GM18867 (cell line): Measurements from ENCODE around the gene GPR32.
"Not testable (repeated sequence)": the region's sequence is repeated elsewhere in the genome, so short reads cannot be mapped to it uniquely, and the experiment has no call there.

Experiments
- ATAC-seq: cut with Tn5 transposase; IDR thresholded peaks from one replicate; pipeline ENCODE4 v1.9.1; 2021; ENCODE audit warnings: mild to moderate bottlenecking, moderate library complexity; ENCODE audit not compliant: unreplicated experiment

Gene GPR32

DNA sequence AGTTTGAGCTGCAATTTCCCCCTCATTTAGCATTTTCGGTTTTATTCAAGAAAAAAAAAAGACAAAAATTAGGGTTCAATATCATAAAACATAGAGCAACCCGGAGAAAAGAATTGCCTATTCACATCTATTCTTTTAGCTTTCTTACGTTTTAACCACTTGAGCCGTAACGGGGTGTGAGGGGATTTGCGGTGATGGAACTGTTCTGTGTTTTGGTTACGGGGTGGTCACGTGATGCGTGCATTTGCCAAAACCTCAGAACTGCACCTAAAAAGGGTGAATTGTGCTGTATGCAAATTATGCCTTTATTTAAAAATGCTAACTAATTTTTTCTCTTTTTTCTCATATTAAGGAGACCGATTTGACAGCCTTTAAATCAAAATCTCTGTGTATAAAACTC, 25.0 kb upstream of the GPR32 start:
- no peak for ATAC-seq

DNA sequence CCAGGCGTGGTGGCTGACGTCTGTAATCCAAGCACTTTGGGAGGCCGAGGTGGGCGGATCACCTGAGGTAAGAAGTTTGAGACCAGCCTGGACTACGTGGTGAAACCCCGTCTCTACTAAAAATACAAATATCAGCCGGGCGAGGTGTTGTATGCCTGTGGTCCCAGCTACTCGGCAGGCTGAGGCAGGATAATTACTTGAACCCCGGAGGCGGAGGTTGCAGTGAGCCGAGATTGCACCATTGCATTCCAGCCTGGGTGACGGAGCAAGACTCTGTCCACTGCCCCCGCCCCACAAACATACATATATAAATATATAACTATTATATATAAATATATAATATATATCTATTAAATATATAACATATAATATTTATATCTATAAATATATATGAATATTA, 23.1 kb upstream of the GPR32 start:
- ATAC-seq, result not testable (repeated sequence)

DNA sequence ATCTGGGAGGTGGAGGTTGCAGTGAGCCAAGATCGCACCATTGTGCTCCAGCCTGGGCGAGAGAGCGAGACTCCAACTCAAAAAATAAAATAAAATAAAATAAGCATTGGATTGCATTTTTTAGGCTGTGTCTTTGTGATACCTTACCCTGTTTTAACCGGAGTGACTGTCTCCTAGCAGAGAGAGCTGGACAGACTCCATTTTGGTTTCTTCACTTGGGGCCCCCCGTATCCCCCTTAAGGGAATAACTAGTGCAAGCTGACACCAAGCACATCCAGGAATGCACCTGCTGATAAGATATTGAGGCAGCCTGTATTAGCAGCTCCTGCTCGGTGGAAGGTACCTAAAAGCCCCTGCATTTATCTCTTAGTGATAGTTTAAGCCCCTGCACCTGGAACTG, 20.8 kb upstream of the GPR32 start:
- ATAC-seq, result no peak

DNA sequence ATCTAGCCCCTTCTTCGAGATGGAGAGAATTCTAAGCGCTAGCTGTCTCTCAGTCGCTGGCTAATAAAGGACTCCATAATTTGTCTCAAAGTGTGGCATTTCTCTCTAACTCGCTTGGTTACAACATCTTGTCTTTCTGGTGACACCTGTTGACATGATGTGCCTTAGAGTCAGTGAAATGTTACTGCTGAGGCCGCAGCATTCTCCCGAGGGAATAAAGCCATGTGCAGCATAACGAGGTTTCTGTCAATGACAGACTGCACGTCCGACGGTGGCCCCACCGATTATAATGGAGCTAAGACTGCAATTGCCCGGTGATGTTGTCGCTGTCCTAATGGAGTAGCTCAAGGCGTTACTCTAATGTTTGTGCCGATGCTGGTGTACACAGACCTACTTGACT, 20.3 kb upstream of the GPR32 start:
- ATAC-seq, result no peak

DNA sequence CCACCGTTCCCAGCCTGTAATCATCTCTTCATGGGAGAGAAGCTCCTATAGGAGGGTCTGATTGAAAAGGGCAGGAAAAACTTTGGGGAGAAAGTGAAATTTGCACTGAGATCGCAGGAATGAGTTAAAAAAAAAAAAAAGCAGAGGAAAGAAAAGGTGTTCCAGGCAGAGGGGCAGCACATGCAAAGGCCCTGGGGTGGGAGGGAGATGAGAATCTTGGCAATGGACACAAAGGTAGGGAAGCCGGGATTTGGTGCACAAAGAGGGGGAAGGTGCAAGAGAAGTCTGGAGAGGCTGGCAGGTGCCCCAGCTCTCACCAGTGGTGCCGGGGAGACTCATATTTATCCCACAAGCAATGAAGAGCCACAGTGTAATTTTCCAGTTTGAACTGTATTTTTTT, 16.4 kb upstream of the GPR32 start:
- no peak for ATAC-seq

DNA sequence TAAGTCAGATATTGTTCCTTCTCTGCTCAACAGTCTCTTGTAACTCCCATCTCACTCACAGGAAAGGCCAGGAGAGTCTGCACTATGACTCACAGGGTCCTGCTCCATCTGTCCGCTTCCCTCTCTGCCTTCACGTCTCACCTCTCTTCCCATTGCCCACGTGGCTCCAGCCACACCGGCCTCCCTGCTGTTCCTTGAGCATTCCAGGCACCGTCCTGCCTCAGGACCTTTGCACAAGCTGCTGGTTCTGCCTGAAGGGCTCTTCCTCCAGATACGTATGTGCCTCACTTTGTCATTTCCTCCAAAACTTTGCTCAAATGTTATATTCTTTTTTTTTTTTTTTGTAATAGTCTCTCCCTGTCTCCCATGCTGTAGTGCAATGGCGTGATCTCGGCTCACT, 14.0 kb upstream of the GPR32 start:
- ATAC-seq, result not testable (repeated sequence)

DNA sequence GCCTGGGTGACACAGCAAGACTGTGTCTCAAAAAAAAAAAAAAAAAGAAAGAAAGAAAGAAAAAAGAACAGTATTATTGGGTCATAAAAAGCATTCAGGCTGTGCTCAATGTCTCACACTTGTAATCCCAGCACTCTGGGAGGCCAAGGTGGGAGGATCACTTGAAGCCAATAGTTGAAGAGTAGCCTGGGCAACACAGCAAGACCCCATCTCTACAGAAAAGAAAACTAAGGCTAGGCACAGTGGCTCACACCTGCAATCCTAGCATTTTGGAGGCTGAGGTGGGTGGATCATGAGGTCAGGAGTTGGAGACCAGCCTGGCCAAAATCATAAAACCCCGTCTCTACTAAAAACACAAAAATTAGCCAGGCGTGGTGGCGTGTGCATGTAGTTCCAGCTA, 12.6 kb upstream of the GPR32 start:
- ATAC-seq, result not testable (repeated sequence)

DNA sequence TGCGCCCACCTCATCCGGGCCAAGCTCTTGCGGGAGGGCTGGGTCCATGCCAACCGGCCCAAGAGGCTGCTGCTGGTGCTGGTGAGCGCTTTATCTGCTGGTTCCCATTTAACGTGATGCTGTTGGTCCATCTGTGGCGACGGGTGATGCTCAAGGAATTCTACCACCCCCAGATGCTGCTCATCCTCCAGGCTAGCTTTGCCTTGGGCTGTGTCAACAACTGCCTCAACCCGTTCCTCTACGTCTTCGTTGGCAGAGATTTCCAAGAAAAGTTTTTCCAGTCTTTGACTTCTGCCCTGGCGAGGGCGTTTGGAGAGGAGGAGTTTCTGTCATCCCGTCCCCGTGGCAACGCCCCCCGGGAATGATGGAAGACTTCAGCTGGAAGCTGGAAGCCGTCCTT, 11.2 kb upstream of the GPR32 start:
- ATAC-seq, result not testable (repeated sequence)

DNA sequence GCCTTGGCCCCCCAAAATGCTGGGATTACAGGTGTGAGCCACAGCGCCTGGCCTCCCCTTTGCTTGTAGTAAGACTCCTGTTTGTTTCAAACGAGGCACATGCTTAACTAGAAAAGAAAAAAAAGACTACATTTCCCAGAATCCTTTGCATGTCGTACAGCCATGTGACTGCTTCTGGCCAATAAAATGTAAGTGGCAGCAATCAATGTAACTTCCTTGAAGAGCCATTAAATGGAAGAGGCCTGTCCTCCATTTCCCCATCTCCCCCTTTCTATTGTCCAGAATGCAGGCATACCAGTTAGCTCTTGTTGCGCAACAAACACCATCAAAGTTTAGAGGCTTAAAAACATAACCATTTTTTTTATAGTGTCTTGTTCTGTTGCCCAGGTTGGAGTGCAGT, 10.4 kb upstream of the GPR32 start:
- ATAC-seq, result no peak

DNA sequence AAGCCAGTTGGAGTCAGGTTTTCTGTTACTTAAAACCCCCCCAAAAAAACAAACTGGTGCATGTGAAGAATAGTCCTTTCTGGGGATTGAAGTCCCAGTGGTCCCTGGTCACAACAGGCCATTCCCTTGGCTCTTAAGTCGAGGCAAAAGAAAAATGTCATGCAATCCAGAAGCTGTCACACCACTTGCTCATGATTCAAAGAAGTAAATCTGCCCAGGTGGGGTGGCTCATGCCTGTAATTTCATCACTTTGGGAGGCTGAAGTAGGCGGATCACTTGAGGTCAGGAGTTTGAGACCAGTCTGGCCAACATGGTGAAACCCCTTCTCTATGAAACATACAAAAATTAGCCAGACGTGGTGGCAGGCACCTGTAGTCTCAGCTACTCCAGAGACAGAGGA, 8.8 kb upstream of the GPR32 start:
- not testable (repeated sequence) for ATAC-seq

DNA sequence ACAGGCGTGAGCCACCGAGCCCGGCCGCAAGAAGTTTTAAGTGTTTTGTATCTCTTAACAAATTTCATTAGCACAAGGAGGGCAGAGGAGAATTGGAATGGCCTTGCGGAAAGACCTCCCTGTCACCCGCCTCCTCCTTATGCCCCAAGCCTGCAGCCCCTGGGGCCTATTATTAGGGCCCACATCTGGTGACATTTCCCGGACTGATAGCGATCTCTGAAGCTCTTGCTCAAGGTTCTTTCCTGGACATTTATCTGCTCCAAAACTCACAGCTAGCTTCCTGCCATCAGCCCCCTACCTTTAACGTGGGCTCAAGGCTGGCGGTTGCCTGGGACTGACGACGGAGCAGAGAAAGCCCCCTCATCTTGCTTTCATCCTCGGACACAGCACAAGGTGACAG, 6.7 kb upstream of the GPR32 start:
- not testable (repeated sequence) for ATAC-seq

DNA sequence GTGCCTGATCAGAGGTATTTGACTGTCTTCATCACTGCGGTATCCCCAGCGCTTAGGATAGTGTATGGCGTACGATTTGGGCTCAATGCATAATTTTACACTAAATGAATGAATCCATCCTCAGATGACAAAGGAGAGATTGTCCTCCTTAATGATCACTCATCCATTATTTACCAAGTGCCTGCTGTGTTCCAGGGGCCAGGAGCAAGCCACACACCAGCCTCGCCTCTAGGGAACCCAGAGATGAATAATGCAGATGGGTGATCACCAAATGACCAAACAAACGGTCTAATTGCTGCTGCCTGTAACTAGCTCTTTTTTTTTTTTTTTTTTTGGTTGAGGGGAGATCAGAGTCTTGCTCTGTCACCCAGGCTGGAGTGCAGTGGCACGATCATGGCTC, 5.9 kb upstream of the GPR32 start:
- no peak for ATAC-seq

DNA sequence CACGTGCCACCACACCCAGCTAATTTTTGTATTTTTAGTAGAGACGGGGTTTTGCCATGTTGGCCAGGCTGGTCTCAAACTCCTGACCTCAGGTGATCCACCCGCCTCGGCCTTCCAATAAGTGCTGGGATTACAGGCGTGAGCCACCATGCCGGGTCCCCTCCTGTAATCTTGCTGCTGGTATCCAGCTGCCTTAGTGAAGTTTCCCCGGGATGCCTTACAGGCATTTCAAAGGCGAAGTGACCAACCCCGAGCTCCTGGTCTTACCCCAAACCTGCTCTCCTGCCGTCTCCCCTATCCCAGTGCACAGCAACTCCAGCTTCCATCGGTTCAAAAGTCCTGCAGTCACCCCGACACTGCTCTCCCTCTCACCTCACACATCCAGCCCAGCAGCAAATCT, 3.5 kb upstream of the GPR32 start:
- ATAC-seq, result not testable (repeated sequence)

DNA sequence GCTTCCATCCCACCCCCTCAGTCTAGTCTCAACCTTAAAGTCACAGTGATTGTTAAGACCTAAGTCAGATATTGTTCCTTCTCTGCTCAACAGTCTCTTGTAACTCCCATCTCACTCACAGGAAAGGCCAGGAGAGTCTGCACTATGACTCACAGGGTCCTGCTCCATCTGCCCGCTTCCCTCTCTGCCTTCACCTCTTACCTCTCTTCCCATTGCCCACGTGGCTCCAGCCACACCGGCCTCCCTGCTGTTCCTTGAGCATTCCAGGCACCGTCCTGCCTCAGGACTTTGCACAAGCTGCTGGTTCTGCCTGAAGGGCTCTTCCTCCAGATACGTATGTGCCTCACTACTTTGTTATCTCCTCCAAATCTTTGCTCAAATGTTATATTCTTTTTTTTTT, 3.0 kb upstream of the GPR32 start:
- not testable (repeated sequence) for ATAC-seq

DNA sequence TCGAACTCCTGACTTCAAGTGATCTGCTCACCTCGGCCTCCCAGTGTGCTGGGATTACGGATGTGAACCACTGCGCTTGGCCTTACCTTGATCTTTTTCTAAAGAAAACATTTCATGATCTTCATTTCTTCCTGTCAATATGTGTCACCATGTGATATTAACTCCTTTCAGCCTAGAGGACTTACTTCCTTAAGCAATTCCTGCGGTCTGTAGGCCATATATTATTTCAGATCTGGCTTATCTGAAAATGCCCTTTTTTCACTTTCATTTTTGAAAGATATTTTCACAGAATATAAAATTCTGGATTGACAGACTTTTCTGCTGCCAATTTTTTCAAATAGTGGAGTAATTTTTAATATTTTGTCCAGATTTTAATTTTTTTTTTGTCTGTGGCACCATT, 2.0 kb upstream of the GPR32 start:
- ATAC-seq, result no peak

DNA sequence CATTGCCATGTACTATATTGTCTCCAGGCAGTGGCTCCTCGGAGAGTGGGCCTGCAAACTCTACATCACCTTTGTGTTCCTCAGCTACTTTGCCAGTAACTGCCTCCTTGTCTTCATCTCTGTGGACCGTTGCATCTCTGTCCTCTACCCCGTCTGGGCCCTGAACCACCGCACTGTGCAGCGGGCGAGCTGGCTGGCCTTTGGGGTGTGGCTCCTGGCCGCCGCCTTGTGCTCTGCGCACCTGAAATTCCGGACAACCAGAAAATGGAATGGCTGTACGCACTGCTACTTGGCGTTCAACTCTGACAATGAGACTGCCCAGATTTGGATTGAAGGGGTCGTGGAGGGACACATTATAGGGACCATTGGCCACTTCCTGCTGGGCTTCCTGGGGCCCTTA, 624 bp downstream of the GPR32 start:
- ATAC-seq, result no peak

DNA sequence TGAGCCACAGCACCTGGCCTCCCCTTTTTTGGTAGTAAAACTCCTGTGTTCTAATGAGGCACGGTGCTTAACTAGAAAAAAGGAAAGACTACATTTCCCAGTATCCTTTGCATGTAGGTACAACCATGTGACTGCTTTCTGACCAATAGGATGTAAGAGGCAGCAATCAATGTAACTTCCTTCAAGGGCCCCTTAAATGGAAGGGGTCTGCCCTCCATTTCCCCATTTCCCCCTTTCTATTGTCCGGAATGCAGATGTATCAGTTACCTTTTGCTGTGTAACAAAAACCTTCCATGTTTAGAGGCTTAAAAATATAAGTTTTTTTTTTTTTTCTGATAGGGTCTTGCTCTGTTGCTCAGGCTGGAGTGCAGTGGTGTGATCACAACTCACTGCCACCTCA, 2.2 kb downstream of the GPR32 start:
- no peak for ATAC-seq

DNA sequence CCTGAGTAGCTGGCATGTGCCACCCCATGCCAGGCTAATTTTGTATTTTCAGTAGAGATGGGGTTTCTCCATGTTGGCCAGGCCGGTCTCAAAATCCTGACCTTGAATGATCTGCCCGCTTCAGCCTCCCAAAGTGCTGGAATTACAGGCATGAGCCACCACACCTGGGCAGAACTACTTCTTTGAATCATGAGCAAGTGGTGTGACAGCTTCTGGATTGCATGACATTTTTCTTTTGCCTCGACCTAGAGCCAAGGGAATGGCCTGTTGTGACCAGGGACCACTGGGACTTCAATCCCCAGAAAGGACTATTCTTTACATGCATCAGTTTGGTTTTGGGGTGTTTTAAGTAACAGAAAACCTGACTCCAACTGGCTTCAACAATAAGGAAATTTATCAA, 2.6 kb downstream of the GPR32 start:
- not testable (repeated sequence) for ATAC-seq

DNA sequence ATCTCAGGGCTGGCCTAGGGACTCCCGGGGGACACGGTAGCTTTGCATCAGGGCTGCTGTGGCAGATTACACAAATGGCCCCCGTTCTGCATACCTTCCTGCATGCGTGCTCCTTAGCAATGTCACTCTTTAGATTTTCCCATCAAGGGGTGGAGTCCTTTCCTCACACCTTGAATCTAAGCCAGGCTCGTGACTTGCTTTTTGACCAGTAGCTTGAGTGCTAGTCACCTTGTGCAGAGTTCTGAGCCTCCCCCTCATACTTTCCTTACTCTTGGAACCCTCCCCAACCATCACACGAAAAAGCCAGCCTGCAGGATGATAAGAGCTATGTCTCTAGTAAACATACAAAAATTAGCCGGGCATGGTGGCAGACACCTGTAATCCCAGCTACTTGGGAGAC, 3.2 kb downstream of the GPR32 start:
- not testable (repeated sequence) for ATAC-seq

DNA sequence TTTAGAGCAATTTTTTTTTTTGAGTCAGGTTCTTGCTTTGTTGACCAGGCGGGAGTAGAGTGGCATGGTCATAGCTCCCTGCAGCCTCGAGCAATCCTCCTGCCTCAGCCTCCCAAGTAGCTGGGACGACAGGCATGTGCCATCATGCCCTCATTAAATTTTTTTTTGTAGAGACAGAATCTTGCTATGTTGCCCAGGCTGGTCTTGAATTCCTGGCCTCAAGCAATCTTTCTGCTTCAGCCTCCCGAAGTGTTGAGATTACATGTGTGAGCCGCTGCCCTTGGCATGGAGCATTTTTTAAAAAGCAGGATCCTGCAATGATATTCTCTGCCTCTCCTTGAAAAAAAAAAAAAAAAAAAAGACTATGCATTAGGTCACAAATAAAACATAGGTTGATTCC, 5.9 kb downstream of the GPR32 start:
- no peak for ATAC-seq

DNA sequence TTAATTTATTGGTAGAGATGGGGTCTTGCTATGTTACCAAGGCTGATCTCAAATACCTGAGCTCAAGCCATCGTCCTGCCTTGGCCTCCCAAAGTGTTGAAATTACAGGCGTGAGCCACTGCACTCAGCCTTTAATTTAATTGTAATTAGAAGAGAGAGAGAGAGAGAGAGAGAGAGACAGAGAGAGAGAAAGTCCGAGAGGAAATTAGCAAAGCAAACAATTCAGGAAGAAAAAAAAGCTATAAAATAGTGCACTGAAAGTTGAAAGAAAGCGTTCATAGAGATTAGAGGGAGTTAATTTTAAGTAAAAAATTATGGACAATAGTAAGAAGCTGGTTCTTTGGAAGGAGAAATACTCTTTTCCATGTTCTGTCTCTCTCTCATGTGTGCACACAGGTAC, 7.0 kb downstream of the GPR32 start:
- no peak for ATAC-seq

DNA sequence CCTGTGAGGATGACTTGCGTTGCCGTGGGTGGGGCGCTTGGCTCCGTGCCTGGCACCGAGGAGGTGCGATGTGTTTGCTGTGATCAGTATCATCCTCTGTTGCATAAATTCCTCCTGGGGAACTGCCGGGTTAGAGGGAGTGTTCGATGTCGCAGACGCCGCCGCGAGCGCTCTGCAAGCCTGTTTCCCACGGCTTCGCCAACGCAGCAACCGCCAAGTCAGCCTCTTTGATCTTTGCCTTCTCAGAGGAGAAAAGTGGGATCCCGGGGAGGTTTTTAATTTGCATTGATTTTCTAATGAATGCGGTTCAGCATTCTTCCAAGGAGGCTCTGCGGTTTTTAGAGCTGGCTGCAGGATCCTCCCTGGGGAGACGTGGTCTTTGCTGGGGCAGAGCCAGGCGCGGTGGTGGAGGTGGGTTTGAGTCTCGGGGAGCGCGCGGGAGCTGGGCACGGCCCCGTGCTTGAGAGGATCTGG, 7.6 kb downstream of the GPR32 start:
- ATAC-seq, result no peak

DNA sequence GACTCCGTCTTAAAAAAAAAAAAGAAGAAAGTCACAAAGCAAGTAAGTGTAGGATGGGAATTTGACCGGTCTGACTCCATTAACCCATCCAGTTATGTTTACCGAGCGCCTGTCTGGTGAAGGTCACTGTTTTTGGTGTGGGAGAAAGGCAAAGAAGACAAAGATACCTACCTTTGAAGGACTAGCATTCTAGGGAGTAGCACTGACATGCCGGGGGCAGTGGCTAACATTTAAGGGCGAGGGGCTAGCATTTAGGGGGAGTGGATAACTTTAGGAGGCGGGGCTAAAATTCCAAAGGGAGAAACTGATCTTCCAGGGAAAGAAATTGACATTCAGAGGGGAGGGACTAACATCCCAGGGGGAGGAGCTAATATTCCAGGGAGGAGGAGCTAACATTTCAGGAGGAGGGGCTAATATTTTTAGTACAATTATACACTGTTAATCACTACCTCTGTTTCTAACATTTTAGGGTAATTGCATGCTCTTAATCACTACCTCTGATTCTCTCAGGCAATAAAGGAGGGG, 8.7 kb downstream of the GPR32 start:
- ATAC-seq, result no peak
